HG03469 (cell line): Measurements from ENCODE around the gene GLUD1.
A peak's percentile ranks its signal among the peaks of the same experiment; 100 is the strongest.
"Not testable (repeated sequence)": the region's sequence is repeated elsewhere in the genome, so short reads cannot be mapped to it uniquely, and the experiment has no call there.

ENCODE experiments used
- ATAC-seq: cut with Tn5 transposase; IDR thresholded peaks from one replicate; pipeline ENCODE4 v1.9.1; 2021; ENCODE audit warnings: mild to moderate bottlenecking, moderate library complexity, moderate number of reproducible peaks; ENCODE audit not compliant: unreplicated experiment

Gene GLUD1

DNA sequence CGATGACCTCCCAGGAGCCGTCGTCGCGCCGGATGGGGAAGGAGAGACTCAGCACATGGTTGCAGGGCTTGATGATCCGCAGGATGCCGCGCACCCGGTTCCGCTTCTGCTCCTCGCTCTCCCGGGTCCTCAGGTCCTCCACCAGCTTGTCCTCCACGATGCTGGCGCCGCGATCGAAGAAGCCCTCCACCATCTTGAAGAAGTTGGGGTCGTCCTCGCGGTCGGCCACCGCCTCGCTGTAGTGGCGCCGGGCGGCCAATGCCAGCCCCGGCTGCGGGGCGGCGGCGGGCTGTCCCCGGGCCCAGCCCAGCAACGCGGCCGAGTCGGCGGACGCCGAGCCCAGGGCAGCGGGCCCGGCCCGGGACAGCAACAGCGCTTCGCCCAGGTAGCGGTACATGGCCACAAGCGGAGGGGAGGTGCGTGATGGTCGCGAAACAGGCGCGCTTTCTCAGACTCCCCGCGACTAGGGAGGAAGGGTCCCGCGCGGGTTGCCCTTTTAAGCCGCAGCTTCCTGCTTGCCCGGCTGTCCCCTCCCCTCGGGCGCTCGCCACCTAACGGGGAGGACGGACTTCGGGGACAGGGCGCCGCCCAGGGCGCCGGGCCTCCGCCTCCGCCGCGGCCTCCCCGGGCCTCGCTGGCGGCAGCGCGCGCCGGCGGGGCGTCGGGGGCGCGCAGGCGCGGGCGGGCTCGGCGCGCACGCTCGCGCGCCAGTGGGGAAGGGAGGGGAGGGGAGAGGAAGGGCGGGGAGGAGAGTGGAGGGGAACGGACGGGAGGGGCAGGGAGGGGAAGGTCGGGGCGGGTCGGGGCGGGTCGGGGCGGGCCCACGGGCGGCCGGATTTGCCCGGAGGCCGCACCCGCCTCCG is at the start of gene GLUD1, which contains the start of gene SHLD2:
GLUD1 (minus strand) TSS at position 471 of the 863 bp plus-strand sequence; CDS start at position 397, 74 bp downstream.
SHLD2 (plus strand) TSS at position 834 of the 863 bp plus-strand sequence. CDS start 56,149 bp downstream, outside the sequence.
- peak; percentile 48 for ATAC-seq

- not testable (repeated sequence) for ATAC-seq
These were observed 48.4 kb upstream of the GLUD1 start for GRCh38 chr10:87143109-87143418.

DNA sequence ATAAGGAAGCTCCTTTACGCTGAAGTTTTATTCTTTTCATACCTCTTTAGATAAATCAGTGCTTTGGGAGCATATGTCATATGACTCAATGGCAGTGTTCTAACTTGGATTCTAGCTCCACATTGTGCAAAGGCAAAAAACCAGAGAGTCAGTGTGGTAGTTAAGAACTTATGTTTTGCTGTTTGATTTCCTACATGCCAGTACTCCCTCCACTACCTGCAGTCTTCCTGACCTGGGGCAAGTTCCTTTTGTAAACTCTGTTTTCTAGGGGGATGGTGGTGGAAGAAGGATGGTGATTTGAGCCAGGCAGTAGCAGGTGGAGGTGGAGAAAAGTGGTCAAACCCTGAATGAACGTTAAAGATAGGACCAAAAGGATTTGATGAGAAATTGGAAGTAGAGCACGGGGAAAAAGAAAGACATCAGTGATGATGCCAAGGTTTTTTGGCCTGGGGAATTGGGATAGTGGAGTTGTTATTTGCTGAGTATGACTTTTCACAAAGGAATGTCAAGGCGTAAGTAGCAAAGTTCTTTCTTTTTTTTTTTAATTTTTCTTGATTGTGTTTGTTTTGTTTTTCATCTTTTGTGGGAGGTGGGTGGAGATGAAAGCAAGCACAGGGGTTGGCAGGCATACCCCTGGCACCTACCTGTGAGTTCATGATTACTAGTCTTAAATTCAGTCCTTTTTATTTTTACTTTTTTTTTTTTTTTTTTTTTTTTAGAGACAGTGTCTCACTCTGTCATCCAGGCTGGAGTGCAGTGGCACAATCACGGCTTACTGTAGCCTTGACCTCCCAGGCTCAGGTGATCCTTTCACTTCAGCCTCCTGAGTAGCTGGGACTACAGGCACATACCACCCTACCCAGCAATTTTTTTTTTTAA is 47.8 kb upstream of the GLUD1 start:
- not testable (repeated sequence) for ATAC-seq

DNA sequence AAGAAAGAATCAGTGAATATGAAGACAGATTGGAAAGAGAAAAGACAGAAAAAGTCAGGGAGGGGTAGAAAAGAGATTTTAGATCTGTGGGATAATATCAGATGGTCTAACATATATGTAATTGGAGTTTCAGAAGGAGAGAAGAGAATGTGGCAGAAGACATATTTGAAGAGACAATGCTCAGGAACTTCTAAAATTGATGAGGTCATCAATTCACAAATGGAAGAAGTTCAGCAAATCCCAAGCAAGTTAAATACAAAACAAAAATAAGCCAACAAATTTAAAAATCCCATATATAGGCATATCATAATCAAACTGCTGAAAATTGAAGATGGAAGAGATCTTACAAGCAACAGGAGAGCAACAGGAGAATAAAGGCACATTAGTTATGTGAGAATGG is 42.8 kb upstream of the GLUD1 start:
- not testable (repeated sequence) for ATAC-seq

GRCh38 chr10:87134440-87134839 is 39.8 kb upstream of the GLUD1 start:
- not testable (repeated sequence) for ATAC-seq

DNA sequence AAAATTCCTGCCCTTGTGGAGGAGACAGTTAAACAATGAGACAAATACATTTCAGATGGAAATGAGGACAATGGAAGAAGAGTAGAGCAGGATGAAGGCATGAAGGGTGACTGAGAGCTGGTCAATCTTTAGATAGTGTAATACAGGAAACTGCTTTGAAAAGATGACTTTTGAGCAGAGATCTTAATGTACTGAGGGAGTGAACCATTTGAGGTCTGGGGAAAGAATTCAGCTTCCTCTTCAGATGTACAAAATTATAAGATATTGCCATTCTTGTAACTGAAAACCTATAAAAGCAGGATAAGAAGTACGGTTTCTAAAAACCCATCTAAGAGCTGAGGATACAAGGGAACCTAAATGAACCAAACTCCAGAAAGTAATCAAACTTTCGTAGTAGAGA is 39.3 kb upstream of the GLUD1 start:
- ATAC-seq: not testable (repeated sequence)

- ATAC-seq: not testable (repeated sequence)
These were observed 37.5 kb upstream of the GLUD1 start for GRCh38 chr10:87132176-87132575.

GRCh38 chr10:87127607-87128156 is 33.0 kb upstream of the GLUD1 start:
- not testable (repeated sequence) for ATAC-seq

DNA sequence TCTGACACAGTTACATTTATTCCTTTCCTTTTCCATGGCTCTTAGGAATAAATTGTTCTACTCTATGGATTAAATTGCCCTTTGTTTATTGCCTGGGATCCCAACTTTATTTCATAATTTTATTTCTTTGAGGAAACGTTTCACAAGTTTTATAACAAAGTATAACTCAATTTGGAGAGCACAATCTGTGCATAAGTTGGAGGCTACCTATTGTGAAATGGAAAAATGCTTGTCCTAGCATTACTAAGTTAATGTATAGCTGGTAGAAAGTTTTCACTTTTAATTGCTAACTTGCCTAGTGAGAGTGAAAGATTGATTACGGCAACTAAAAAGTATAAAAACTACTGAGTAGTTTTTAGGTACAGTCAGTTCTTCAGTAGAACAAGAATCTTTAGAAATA is 32.4 kb upstream of the GLUD1 start:
- not testable (repeated sequence) for ATAC-seq

DNA sequence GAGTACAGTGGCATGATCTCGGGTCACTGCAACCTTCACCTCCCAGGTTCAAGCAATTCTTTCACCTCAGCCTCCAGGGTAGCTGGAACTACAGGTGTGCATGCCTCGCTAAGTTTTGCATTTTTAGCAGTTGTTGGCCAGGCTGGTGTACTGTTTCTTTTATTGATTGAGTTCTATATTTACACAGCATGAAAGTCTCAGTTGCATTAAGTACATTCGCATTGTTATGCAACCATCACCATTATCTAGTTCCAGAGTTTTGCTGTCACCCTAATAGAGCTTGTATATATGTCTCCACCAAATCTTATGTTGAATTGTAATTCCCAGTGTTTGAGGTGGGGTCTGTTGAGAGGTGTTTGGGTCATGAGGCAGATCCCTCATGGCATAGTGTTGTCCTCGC is 28.7 kb upstream of the GLUD1 start:
- not testable (repeated sequence) for ATAC-seq

DNA sequence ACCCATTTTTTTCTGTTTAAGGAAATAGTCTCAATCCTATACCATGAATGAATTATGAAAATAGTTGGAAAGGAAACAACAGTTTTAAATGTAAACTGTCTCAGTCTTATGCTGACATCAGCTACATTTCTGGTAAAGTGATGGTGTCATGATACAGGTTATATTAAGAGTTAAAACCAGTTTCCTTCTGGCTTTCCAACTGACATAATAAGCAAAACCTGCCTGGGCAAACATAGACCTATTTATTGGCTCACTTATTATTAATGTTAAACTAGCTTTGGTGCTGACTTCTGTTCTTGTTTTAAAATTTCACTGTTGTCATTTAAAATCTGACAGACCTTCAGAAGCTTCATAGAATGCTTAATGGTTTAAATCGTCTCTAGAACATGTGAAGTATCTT is 24.4 kb upstream of the GLUD1 start:
- not testable (repeated sequence) for ATAC-seq

GRCh38 chr10:87118122-87118521 is 23.5 kb upstream of the GLUD1 start:
- not testable (repeated sequence) for ATAC-seq

DNA sequence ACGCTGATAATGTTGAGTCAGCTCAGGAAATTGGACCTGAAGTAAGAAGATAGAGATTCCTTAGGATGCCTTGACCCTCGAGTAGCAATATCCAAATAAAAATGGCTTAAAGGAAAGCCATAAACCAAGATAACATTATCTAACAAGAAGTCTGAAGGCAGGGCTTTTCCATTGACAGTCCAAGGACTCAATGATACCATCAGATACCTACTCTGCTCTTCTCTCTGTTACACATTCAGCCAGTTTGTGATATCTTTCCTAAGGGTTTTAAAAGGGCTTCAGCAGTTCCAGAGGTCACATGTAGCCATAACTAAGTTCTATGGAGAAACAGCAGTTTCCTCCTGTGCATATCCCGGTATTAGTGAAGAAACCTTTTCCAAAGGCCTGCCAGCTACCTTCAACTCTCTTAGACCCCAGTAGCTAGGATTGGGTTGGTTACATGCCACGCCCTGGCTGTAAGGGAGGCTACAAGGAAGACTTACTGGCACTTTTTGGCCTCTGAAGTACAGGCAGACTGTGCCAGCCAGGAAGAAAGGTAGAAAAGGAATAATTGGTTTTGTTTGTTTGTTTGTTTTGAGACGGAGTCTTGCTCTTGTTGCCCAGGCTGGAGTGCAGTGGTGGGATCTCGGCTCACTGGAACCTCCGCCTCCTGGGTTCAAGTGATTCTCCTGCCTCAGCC is 10.9 kb upstream of the GLUD1 start:
- ATAC-seq: no peak

DNA sequence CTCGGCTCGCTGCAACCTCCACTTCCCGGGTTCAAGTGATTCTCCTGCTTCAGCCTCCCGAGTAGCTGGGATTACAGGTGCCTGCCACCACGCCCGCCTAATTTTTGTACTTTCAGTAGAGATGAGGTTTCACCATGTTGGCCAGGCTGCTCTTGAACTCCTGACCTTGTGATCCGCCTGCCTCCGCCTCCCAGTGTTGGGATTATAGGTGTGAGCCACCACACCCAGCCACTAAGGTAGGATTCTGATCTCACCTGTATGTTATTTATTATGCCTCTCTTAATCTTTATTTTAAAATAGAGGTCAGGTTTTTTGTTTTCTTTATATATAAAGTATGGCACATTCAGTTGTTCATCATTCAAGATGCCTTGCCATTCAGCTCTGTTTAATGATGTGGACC is 10.1 kb upstream of the GLUD1 start:
- ATAC-seq: not testable (repeated sequence)

DNA sequence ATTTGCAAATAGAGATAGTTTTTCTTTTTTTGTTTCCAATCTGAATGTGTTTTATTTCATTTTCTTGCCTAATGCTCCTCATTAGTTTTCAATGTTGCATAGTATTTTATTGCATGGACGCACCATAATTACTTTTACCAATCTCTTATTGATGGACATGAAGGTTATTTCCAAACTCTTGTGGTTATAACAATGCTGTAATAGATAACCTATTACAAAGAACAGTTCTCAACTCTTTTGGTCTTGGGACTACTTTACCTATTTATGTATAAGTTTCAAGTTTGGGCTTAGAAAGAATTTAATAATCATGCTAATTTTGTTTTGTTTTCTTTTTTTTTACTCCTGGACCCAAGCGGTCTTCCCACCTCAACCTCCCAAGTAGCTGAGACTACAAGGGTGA is 7.4 kb upstream of the GLUD1 start:
- no peak for ATAC-seq

DNA sequence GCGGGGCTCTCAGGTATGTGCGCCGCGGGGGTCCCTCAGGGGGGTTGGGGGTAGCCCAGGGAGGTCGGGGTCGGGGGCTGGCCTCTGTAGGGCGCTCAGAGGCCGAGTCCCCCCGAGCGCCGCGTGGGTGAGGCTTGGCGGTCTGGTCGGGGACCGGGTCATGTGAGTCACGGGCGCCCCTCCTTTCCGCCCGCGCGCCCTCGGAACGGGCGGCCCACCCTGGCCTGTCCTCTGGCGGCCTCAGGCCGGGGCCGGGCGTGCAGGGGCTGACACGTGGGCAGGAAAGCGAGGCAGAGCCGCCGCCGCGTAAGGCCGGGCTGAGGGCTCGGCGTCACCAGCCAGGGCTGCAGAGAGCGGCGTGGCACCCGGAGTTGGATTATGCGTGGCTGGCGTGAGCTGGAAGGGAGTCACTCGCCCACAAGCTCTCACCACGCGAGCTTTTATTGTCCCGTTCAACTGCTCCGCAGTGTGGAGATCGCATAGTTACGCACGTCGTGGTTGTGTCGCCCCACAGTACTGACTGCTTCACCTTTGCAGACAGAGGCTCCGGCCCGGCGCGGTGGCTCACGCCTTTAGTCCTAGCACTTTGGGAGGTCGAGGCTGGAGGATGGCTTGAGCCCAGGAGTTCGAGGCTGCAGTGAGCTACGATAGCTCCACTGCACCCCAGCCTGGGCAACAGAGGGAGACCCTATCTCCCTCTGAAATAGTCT is 748 bp upstream of the GLUD1 start:
- peak; percentile 31 for ATAC-seq

DNA sequence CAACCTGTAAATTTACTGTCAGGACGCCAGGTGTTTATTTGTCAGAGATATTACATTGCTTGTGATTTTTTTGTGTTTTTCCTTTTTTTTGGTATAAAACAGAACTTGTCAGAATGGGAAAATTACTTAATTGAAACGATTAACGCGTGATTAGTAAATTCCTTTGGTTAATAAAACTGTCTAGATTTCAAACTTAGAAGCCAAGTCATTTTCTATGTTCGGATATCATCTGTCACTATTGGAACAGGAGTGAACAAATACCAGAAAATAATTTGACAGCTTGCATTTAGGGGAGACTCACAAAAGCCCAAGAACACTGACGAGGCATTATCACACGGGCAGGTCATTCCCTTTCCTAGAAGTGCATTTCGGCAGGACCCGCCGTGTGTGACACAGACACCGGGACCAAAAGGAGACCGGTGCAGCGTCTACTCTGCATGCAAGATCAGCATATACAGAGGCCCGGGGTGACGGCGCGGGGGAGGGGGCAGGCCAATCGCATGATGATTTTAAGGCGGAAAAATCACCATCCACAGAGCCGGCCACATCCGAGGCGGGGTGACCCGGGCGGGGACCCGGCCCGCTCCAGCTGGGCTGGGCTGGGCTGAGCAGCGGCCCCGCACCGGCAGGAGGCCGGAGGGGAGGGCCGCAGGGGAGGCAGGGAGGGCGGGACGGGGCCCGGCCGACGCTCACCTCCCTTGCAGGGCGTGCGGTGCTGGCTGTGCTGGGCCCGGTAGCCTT is 841 bp downstream of the GLUD1 start:
- peak; percentile 12 for ATAC-seq

DNA sequence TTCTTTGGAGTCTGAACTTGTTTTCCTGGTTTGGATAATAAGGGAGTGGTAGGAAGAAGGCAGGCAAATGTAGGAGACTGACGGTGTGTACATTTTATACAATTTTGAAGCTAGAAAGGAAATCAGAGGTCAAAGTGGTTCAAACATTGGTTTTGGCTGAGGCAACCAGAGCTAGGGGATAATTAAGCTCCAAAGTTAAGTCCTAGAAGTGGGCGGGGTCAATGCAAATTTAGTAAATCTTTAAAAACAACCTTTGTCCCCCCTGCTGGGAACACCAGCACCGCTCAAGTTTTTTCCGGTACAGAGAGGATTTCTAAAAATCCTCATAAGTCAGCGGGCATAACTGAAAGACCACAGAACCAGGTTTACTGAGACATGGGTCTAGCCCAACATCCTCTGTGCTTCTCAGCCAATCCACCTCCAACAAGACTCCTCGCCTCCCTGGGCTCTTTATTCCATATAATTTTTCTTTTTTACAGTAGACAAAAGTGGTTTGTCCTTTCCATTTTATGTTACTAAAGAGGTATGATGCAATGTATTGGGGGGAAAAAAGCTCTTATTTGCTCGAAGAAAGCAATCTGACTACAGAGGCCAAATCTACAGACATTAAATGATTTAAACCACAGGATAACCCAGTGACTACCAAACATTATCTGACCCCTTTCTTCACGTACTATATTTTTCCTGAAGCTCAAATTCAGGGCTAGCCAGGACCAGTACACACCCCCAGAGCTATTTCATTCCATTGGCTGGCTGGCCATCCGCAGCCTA is 1.6 kb downstream of the GLUD1 start:
- no peak for ATAC-seq
